Measurements from ENCODE around the gene SRGAP1.
"Not testable (repeated sequence)": the region's sequence is repeated elsewhere in the genome, so short reads cannot be mapped to it uniquely, and the experiment has no call there.

Gene SRGAP1

DNA sequence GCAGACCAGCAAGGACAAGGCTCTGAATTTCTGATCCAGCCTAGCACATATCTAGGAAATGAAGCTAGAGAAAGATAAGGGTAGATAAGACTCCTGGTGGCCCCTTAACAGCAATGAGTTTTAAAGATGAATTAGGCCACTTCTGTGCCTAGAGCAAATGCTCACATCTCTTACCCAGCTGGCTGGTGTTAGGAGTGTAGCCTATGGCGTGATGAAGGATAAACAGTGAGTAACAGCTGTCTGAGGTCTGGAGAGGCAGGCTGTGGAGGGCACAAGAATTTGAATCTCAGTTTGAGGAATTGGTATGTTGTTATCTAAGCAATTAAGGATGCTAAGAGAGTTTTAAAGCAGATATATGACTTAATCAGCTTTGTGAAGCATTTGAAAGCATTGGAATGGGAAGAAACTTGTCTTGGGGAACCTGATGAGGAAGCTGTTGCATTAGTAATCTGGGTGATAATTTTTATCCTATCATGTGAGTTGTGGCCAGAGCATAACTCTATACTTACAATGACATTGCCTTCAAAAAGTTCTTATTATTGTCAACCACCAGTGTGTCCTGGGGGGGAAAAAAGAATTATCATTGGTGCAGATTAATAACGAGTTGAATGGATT, 161.8 kb downstream of the SRGAP1 start:
- Histone ChIP-seq H3K27me3 (replicated peaks in 2 of 5; ENCODE audit: control insufficient read depth in 4 of 5, insufficient read depth in 5 of 5, low read length in 4 of 5) (no peaks in the 10 kb centered on the region), H3K9me3 (ENCODE audit: control extremely low read depth in 1 of 5, control insufficient read depth in 4 of 5, insufficient read depth in 2 of 5, low read depth in 1 of 5, low read length in 4 of 5) (peaks cover 0 to 1% (median 0%) of the 10 kb centered on the region in 5 experiments), H3K4me3 (ENCODE audit: control insufficient read depth in 1 of 7, extremely low read depth in 1 of 7, insufficient read depth in 4 of 7, low read depth in 2 of 7, low read length in 6 of 7) (no peak overlapping the region), H3K4me1 (ENCODE audit: control extremely low read depth in 1 of 4, control insufficient read depth in 4 of 4, insufficient read depth in 4 of 4, low read length in 3 of 4) (no peaks in the 10 kb centered on the region), H3K36me3 (ENCODE audit: control insufficient read depth in 4 of 4, insufficient read depth in 4 of 4, low read length in 3 of 4) (no peaks in the 10 kb centered on the region), H3K27ac (ENCODE audit: insufficient read depth in 1 of 2, low read depth in 1 of 2, low read length in 2 of 2, poor library complexity in 1 of 2, severe bottlenecking in 2 of 2) (no peak overlapping the region)
- 80% methylated on average over 1 of the region's 2 CpGs for WGBS (ENCODE audit: insufficient coverage)
- no peak for DNase-seq
- CTCF ChIA-PET, result interaction anchor here (0.9 kb wide), 1 partner anchor 10 kb away, joined by 3 read pairs; no protein-coding TSS in a partner anchor
- POLR2A ChIA-PET, result no interaction called here

DNA sequence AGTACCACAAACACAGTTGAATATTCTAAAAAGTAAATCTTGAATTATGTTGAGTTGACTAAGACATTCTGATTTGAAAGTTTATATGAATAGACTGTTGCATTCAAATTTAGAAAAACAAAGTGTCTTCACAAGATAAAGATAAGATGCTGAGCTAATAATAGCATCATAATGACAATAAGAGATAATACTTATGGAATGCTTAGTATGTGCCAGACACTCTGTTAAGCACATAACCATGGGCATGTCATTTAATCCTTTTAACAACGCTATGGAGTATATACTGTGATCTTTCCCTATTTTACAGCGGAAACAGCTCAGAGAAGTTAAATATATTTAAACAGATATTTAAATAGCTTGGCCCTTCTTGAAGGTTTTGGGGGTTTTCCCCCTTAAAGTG, 163.4 kb downstream of the SRGAP1 start:
- Histone ChIP-seq H3K27ac (ENCODE audit: insufficient read depth in 1 of 2, low read depth in 1 of 2, low read length in 2 of 2, poor library complexity in 1 of 2, severe bottlenecking in 2 of 2) (no peak overlapping the region), H3K4me3 (ENCODE audit: control insufficient read depth in 1 of 7, extremely low read depth in 1 of 7, insufficient read depth in 4 of 7, low read depth in 2 of 7, low read length in 6 of 7) (no peak overlapping the region), H3K27me3 (replicated peaks in 2 of 5; ENCODE audit: control insufficient read depth in 4 of 5, insufficient read depth in 5 of 5, low read length in 4 of 5) (no peaks in the 10 kb centered on the region), H3K36me3 (ENCODE audit: control insufficient read depth in 4 of 4, insufficient read depth in 4 of 4, low read length in 3 of 4) (no peaks in the 10 kb centered on the region), H3K4me1 (ENCODE audit: control extremely low read depth in 1 of 4, control insufficient read depth in 4 of 4, insufficient read depth in 4 of 4, low read length in 3 of 4) (no peaks in the 10 kb centered on the region), H3K9me3 (ENCODE audit: control extremely low read depth in 1 of 5, control insufficient read depth in 4 of 5, insufficient read depth in 2 of 5, low read depth in 1 of 5, low read length in 4 of 5) (peaks cover 0 to 1% (median 0%) of the 10 kb centered on the region in 5 experiments)
- ChIA-PET CTCF (no interaction called here), POLR2A (no interaction called here)
- WGBS (ENCODE audit: insufficient coverage), result no CpG with 5 or more reads among the region's 2 CpGs
- DNase-seq, result no peak

DNA sequence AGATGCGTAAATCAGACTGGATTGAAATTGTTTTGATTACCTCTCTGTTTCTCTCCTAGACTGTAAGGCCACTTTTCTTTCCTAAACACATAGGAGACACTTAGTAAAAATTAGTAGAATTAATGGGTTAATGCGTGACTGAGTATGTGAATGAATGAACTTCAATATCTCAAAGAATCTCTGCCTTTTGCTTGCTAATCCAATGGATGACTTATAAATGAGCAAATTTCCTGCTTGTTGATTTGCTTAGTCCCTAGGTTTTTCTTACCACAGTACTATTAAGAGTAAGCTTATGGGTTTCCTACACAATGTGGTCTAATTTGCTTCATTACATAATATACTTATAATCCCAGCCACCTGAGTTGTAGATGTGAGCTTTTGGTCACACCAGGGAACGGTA, 164.1 kb downstream of the SRGAP1 start:
- POLR2A ChIA-PET, result no interaction called here
- no CpG with 5 or more reads among the region's 3 CpGs for WGBS (ENCODE audit: insufficient coverage)
- Histone ChIP-seq H3K4me1 (ENCODE audit: control extremely low read depth in 1 of 4, control insufficient read depth in 4 of 4, insufficient read depth in 4 of 4, low read length in 3 of 4) (no peaks in the 10 kb centered on the region), H3K36me3 (ENCODE audit: control insufficient read depth in 4 of 4, insufficient read depth in 4 of 4, low read length in 3 of 4) (no peaks in the 10 kb centered on the region), H3K27ac (ENCODE audit: insufficient read depth in 1 of 2, low read depth in 1 of 2, low read length in 2 of 2, poor library complexity in 1 of 2, severe bottlenecking in 2 of 2) (no peak overlapping the region), H3K9me3 (ENCODE audit: control extremely low read depth in 1 of 5, control insufficient read depth in 4 of 5, insufficient read depth in 2 of 5, low read depth in 1 of 5, low read length in 4 of 5) (peaks cover 0 to 1% (median 0%) of the 10 kb centered on the region in 5 experiments), H3K4me3 (ENCODE audit: control insufficient read depth in 1 of 7, extremely low read depth in 1 of 7, insufficient read depth in 4 of 7, low read depth in 2 of 7, low read length in 6 of 7) (no peak overlapping the region), H3K27me3 (replicated peaks in 2 of 5; ENCODE audit: control insufficient read depth in 4 of 5, insufficient read depth in 5 of 5, low read length in 4 of 5) (no peaks in the 10 kb centered on the region)
- CTCF ChIA-PET, result no interaction called here
- DNase-seq, result no peak

DNA sequence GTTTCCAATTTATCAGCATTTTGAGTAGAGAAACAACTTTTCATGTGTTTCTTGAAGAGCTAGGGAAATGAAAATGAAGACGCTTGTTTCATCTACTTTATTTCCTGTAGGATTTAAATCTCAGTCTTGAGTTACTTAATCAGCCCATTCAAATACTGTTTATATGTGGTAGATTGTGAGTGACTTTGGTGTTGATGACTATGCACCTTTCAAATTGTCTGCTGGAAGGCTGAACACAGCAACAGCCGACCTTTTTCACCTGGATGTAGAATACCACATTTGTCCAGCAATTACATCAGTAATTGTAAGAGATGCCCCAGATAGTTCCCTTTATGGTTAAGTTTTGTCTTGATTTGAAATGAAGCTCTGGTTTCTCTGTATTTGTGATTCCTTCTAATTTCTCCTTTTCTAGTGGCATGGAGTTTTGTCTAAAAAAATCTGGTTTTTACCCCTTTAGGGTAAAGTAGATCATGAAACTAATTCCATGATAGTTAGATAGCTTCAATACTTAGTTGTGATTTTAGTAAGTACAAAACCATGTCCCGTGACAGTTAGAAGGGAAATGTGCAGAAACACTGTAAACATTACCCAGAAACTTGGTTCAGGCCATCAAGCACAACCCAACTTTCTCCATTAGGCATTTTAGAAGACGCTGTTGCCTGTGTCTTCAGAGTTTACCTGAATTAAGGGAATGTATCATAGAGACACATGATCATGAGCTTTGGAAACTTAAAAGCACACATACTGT, 165.0 kb downstream of the SRGAP1 start:
- DNase-seq, result no peak
- Histone ChIP-seq H3K27ac (ENCODE audit: insufficient read depth in 1 of 2, low read depth in 1 of 2, low read length in 2 of 2, poor library complexity in 1 of 2, severe bottlenecking in 2 of 2) (no peak overlapping the region), H3K9me3 (ENCODE audit: control extremely low read depth in 1 of 5, control insufficient read depth in 4 of 5, insufficient read depth in 2 of 5, low read depth in 1 of 5, low read length in 4 of 5) (peaks cover 0 to 1% (median 0%) of the 10 kb centered on the region in 5 experiments), H3K4me3 (ENCODE audit: control insufficient read depth in 1 of 7, extremely low read depth in 1 of 7, insufficient read depth in 4 of 7, low read depth in 2 of 7, low read length in 6 of 7) (no peak overlapping the region), H3K27me3 (replicated peaks in 2 of 5; ENCODE audit: control insufficient read depth in 4 of 5, insufficient read depth in 5 of 5, low read length in 4 of 5) (no peaks in the 10 kb centered on the region), H3K36me3 (ENCODE audit: control insufficient read depth in 4 of 4, insufficient read depth in 4 of 4, low read length in 3 of 4) (no peaks in the 10 kb centered on the region), H3K4me1 (ENCODE audit: control extremely low read depth in 1 of 4, control insufficient read depth in 4 of 4, insufficient read depth in 4 of 4, low read length in 3 of 4) (no peaks in the 10 kb centered on the region)
- CTCF ChIA-PET, result no interaction called here
- WGBS (ENCODE audit: insufficient coverage), result 100% methylated on average over 2 of the region's 4 CpGs
- POLR2A ChIA-PET, result no interaction called here

DNA sequence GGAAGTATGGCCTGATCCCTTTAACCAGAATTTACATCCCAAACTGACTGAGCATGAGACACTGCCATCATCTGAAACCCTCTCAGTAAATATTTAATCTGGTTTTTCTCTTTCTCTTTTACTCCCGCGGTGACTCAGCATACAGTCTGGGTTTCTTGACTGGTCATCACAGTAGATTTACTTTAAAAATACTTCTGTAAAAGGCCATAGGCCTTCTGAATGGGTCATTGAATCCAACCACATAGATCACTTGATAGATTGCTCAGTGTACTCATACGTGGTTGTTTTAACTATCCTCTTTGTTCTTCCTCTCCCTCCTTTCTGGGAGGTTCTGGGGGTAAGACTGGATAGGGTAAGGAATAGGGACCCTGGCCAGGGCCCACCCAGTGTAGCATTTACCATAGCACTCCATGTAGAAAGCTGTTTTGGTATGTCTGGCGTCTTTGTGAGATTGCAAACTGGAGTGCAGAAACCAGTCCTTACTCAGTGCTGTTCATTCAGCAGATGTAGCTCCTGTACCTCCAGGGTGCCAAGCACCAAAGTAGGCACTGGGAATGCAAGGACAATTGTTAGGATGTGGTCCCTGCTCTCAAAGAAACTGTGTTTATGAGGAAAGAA, 165.7 kb downstream of the SRGAP1 start:
- no peak for DNase-seq
- Histone ChIP-seq H3K36me3 (ENCODE audit: control insufficient read depth in 4 of 4, insufficient read depth in 4 of 4, low read length in 3 of 4) (no peaks in the 10 kb centered on the region), H3K27me3 (replicated peaks in 2 of 5; ENCODE audit: control insufficient read depth in 4 of 5, insufficient read depth in 5 of 5, low read length in 4 of 5) (no peaks in the 10 kb centered on the region), H3K9me3 (ENCODE audit: control extremely low read depth in 1 of 5, control insufficient read depth in 4 of 5, insufficient read depth in 2 of 5, low read depth in 1 of 5, low read length in 4 of 5) (no peaks in the 10 kb centered on the region), H3K4me1 (ENCODE audit: control extremely low read depth in 1 of 4, control insufficient read depth in 4 of 4, insufficient read depth in 4 of 4, low read length in 3 of 4) (no peaks in the 10 kb centered on the region), H3K4me3 (ENCODE audit: control insufficient read depth in 1 of 7, extremely low read depth in 1 of 7, insufficient read depth in 4 of 7, low read depth in 2 of 7, low read length in 6 of 7) (no peak overlapping the region), H3K27ac (ENCODE audit: insufficient read depth in 1 of 2, low read depth in 1 of 2, low read length in 2 of 2, poor library complexity in 1 of 2, severe bottlenecking in 2 of 2) (no peak overlapping the region)
- WGBS (ENCODE audit: insufficient coverage), result 100% methylated on average over 1 of the region's 4 CpGs
- POLR2A ChIA-PET, result no interaction called here
- CTCF ChIA-PET, result no interaction called here

DNA sequence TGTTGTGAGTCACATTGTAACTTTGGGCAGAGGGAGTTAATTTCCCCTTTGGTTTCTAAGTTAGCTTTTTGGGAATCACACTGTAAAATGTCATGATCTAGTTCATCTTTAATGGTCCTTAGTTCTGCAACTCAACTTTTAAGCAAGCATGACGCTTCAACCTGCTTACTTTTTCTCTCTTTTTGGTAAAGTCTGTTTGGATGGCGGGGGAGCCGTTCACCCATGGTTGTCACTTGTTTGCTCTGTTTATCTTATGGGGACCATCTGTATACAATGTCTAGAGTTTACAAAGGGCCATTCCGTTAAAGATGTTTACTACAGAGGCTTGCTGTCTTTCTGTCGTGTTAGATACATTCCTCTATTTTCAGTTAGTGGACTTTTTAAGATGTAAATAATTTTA, 172.0 kb downstream of the SRGAP1 start:
- WGBS (ENCODE audit: insufficient coverage), result 83% methylated on average over 1 of the region's 5 CpGs
- DNase-seq, result no peak
- no peaks in the 10 kb centered on the region for H3K36me3 ChIP-seq (ENCODE audit: control insufficient read depth in 4 of 4, insufficient read depth in 4 of 4, low read length in 3 of 4)
- no peaks in the 10 kb centered on the region for H3K4me1 ChIP-seq (ENCODE audit: control extremely low read depth in 1 of 4, control insufficient read depth in 4 of 4, insufficient read depth in 4 of 4, low read length in 3 of 4)
- no peaks in the 10 kb centered on the region for H3K27me3 ChIP-seq (replicated peaks in 2 of 5; ENCODE audit: control insufficient read depth in 4 of 5, insufficient read depth in 5 of 5, low read length in 4 of 5)
- no peak overlapping the region for H3K4me3 ChIP-seq (ENCODE audit: control insufficient read depth in 1 of 7, extremely low read depth in 1 of 7, insufficient read depth in 4 of 7, low read depth in 2 of 7, low read length in 6 of 7)
- POLR2A ChIA-PET, result no interaction called here
- no peak overlapping the region for H3K27ac ChIP-seq (ENCODE audit: insufficient read depth in 1 of 2, low read depth in 1 of 2, low read length in 2 of 2, poor library complexity in 1 of 2, severe bottlenecking in 2 of 2)
- CTCF ChIA-PET, result interaction anchor here (1.2 kb wide), 1 partner anchor 11 kb away, joined by 3 read pairs; no protein-coding TSS in a partner anchor
- H3K9me3 ChIP-seq (ENCODE audit: control extremely low read depth in 1 of 5, control insufficient read depth in 4 of 5, insufficient read depth in 2 of 5, low read depth in 1 of 5, low read length in 4 of 5), result no peaks in the 10 kb centered on the region

DNA sequence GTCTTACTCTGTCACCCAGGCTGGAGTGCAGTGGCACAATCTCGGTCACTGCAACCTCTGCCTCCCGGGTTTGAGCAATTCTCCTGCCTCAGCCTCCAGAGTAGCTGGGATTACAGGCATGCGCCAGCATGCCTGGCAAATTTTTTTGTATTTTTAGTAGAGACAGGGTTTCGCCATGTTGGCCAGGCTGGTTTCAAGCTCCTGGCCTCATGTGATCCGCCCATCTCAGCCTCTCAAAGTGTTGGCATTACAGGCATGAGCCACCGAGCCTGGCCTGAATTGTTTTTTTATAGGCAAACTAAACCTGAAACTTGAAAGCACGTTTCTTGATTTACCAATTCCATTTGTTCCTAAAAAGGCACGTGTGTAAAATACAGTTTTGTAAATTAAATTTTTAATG, 173.6 kb downstream of the SRGAP1 start:
- H3K4me3 ChIP-seq (ENCODE audit: control insufficient read depth in 1 of 7, extremely low read depth in 1 of 7, insufficient read depth in 4 of 7, low read depth in 2 of 7, low read length in 6 of 7); DNase-seq; H3K27ac ChIP-seq (ENCODE audit: insufficient read depth in 1 of 2, low read depth in 1 of 2, low read length in 2 of 2, poor library complexity in 1 of 2, severe bottlenecking in 2 of 2); H3K27me3 ChIP-seq (replicated peaks in 2 of 5; ENCODE audit: control insufficient read depth in 4 of 5, insufficient read depth in 5 of 5, low read length in 4 of 5); POLR2A ChIA-PET; H3K4me1 ChIP-seq (ENCODE audit: control extremely low read depth in 1 of 4, control insufficient read depth in 4 of 4, insufficient read depth in 4 of 4, low read length in 3 of 4); H3K9me3 ChIP-seq (ENCODE audit: control extremely low read depth in 1 of 5, control insufficient read depth in 4 of 5, insufficient read depth in 2 of 5, low read depth in 1 of 5, low read length in 4 of 5); H3K36me3 ChIP-seq (ENCODE audit: control insufficient read depth in 4 of 4, insufficient read depth in 4 of 4, low read length in 3 of 4); CTCF ChIA-PET: not testable (repeated sequence)
- 92% methylated on average over 6 of the region's 8 CpGs for WGBS (ENCODE audit: insufficient coverage)
